Measurements from ENCODE around the gene ANKRD17.

DNA sequence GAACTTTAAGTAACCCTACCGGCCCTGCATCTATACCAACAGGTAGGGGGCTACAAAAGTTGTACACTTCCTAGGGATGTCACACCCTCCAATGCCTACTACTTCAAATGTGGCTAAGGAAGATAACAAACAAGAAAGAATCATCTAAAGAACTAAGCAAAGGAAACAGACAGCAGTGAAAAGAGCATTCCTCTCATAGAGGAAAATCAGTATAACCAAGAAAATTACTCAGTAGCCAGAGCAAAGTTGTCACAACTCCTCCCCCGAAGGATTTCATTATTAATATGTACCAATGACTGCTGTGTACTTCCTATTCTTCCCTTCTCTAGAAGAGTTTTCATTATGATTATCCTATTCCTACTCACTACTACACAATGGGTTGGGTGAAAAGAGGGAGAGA, 12.6 kb downstream of the ANKRD17 start:
- TF ChIP-seq POLR2A (IDR thresholded peaks at IDR 0.05; ENCODE audit: low read length) = no peak
- TF ChIP-seq GATA1 (IDR thresholded peaks at IDR 0.05; ENCODE audit: low read depth, low read length) = no peak
